Measurements from ENCODE around the gene ADGRB2. TPM values are rescaled to one million over a fixed set of nuclear protein-coding genes. Genes with fewer than 3 reads are reported as not detected.
A peak's percentile ranks its signal among the peaks of the same experiment; 100 is the strongest.

The ADGRB2 gene, protein sequence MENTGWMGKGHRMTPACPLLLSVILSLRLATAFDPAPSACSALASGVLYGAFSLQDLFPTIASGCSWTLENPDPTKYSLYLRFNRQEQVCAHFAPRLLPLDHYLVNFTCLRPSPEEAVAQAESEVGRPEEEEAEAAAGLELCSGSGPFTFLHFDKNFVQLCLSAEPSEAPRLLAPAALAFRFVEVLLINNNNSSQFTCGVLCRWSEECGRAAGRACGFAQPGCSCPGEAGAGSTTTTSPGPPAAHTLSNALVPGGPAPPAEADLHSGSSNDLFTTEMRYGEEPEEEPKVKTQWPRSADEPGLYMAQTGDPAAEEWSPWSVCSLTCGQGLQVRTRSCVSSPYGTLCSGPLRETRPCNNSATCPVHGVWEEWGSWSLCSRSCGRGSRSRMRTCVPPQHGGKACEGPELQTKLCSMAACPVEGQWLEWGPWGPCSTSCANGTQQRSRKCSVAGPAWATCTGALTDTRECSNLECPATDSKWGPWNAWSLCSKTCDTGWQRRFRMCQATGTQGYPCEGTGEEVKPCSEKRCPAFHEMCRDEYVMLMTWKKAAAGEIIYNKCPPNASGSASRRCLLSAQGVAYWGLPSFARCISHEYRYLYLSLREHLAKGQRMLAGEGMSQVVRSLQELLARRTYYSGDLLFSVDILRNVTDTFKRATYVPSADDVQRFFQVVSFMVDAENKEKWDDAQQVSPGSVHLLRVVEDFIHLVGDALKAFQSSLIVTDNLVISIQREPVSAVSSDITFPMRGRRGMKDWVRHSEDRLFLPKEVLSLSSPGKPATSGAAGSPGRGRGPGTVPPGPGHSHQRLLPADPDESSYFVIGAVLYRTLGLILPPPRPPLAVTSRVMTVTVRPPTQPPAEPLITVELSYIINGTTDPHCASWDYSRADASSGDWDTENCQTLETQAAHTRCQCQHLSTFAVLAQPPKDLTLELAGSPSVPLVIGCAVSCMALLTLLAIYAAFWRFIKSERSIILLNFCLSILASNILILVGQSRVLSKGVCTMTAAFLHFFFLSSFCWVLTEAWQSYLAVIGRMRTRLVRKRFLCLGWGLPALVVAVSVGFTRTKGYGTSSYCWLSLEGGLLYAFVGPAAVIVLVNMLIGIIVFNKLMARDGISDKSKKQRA (N-terminal part only)
- 10 to 100 TPM; 13.5 to 18.2 (median 17.8) TPM for polyA plus RNA-seq (ENCODE audit: insufficient read length in 3 of 3)
- long read RNA-seq, donor 1: 0 reads
- long read RNA-seq, donor 2: 0 reads
- long read RNA-seq, donor 3: 0 reads
- long read RNA-seq, donor 4: 0 reads
- long read RNA-seq, donor 5: 0 reads
- long read RNA-seq, donor 6: 0 reads
- long read RNA-seq, donor 7, partial matches to known transcripts: 5 of 5 reads
- long read RNA-seq, donor 7, other reads (novel, unspliced or antisense): 0 of 5 reads
- long read RNA-seq, donor 8: 0 reads
- long read RNA-seq, donor 9: 0 reads
- long read RNA-seq, donor 10: 0 reads
- long read RNA-seq, donor 11: 0 reads
- long read RNA-seq, donor 12: 0 reads
- long read RNA-seq, donor 13: 0 reads
- long read RNA-seq, donor 14: 0 reads
- long read RNA-seq, donor 15, partial matches to known transcripts: 7 of 7 reads
- long read RNA-seq, donor 15, other reads (novel, unspliced or antisense): 0 of 7 reads
- long read RNA-seq, donor 16: 0 reads

DNA sequence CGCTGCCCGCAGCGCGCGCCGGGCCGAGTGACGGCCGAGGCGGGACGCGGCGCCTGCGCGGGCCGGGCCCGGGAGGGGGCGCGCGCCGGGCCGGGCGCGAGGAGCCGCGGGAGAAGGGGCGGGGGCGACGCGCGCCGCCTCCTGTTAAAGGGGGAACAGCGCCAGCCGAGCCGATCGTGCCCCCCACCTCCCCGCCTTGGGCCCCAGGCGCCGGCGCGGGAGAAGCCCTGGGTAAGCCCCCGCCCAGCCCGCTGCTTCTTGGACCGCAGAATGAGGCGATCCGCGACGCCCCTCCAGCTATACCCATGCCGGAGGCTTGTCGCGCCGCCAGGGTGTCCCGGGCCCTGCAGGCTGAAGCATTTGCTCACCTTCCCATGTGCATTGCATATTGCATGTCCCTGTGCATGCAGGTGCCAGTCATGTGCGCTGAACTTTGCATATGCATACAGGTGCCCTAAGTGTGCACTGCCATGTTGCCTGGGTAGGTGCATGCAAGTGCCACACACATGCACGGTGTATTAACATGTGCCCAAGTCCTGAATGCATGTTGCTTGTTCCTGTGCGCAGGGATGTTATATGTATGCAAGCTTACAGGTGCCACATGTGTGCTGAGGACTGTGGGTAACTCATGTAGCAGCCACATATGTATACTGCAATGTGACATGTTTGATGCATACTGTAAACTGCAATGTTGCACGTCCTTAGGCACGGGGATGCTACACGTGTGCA, at the start of gene ADGRB2:
Gene ADGRB2 (minus strand): TSS at position 29 of the 729 bp plus-strand sequence. CDS start 7,119 bp downstream, outside the sequence.
- no peak for DNase-seq

DNA sequence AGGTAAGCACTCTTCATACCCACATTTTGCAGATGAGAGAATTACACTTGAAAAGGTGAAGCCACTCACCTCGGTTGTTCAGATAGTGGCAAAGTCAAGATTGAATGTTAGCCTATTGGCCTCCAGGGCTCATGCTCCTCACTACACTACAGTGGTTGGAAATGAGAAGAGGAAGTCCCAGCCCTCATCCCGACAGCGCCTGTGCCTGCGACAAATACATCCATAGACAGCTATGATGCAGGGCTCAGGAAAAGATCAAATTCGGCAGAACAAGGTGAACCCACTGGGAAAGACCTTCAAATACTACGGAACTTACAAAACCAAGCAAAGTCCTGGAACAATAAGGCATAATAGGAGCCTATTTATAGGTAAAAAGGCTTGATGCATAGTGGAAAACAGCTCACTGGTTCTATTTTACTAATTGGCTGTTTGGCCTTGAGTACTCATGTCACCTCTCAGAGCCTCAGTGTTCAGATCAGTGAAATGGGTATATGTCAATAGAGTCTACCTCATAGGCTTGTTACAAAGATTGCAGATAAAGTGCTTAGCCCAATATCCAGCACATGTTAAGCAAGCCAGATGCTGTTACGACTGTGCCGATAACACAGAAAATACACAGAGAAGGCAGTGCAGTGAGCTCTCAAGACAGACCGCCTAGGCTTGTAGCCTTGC, 48.2 kb upstream of the ADGRB2 start:
- no peak for DNase-seq

DNA sequence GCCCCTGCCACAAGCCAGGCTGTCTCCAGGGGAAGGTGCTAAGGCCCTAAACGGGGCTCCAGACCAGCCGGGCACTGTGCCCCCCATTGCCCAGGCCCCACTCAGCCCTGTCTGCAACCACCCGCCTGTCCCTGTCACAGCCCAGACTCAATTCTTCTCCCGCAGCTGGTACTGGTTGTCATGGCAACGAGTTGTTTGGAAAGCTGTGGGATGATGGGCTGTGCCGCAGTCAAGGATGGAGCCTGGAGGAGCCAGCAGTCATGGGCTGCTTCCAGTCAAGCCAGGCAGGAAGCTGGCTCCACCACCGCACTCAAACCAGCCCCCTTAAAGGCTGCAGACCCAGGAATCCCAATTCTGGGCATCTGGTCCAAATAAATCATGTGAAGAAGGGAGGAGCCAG, 47.5 kb upstream of the ADGRB2 start:
- peak; percentile 74 for DNase-seq

DNA sequence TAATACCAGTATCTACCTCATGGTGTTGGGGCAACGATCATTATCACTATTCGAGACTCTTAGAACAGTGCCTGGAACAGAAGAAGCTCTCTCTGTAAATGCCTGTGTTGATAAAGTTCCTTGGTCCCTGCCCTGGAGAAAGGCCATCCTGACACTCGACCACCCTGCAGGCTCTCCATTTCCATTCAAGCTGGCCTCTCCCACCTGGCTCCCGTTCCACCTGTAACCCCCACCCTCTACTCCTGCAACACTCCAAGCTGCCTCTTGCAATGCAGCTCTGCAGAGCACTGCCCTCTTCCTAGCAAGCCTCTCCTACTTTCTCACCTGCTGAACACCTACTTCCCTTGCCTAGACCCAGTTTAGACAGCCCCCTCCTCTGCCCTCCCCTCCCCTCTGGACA, 45.6 kb upstream of the ADGRB2 start:
- DNase-seq: no peak

DNA sequence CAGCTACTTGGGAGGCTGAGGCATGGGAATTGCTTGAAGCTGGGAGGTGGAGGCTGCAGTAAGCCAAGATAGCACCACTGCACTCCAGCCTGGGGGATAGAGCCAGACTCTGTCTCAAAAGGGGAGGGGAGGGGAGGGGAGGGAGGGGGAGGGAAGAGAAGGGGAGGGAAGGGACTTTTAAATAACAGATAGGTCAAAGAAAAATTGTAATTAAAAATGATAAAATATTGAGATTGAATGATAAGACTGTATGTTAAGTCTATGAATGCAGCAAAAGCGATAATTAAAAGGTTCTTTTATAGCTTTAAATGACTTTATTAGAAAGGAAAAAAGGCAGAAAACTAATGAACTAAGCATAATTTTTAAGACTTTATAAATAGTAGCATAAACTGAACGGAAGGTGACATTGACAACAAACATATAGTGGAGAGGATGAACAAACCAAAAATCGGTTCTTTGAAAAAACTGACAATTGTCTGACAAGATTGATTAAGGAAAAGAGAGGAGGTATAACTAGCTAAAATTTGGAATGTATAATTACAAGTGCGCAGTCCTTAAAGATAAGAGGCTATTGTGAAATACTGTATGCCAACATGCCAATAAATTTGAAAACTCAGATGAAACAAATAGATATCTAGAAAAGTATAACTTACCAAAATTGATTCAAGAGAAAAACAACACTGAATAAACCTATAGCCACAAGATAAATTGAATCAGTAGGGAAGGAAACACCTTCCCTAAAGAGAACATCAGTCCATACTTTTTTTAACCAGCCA, 43.3 kb upstream of the ADGRB2 start:
- no peak for DNase-seq

DNA sequence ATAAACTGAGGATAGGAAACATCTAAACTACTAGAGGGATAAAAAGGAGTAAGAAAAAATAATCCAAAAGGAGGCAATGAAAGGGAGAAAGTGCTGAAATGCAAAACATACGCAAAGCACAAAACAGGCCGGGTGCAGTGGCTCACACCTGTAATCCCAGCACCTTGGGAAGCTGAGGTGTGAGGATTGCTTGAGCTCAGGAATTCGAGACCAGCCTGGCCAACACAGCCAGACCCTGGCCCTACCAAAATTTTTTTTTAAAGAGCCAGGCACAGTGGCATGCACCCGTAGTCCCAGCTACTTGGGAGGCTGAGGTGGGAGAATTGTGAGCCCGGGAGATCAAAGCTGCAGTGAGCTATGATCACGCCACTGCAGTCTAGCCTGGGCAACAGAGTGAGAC, 41.2 kb upstream of the ADGRB2 start:
- DNase-seq: no peak

DNA sequence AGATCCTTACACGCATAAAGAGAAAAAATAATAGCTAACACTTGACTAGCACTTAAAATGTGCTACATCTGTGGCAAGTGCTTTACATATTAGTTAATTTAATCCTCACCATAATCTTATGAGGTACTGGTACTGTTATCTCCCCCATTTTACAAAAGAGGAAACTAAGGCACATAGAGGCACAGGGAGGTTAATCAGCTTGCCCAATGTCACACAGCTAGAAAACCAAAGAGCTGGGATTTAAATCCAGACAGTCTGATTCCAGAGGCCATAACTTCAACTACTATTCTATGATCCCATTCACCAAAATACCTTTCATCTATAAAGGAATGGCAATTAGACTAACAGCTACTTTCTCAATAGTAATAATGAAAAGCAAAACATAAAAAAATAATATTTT, 40.0 kb upstream of the ADGRB2 start:
- DNase-seq: no peak

DNA sequence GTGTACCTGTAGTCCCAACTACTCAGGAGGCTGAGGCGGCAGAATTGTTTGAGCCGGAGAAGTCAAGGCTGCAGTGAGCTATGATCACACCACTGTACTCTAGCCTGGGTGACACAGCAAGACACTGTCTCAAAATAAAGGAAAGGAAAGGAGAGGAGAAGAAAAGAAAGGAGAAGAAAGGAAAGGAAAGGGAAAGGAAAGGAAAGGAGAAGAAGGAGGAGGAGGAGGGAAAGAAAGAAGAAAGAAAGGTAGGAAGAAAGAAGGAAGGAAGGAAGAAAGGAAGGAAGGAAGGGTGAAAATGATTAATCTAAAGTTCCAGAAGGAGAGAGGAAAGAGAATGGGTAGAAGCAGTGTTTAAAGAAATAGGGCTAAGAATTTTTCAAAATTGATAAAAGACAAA, 39.5 kb upstream of the ADGRB2 start:
- DNase-seq: no peak

DNA sequence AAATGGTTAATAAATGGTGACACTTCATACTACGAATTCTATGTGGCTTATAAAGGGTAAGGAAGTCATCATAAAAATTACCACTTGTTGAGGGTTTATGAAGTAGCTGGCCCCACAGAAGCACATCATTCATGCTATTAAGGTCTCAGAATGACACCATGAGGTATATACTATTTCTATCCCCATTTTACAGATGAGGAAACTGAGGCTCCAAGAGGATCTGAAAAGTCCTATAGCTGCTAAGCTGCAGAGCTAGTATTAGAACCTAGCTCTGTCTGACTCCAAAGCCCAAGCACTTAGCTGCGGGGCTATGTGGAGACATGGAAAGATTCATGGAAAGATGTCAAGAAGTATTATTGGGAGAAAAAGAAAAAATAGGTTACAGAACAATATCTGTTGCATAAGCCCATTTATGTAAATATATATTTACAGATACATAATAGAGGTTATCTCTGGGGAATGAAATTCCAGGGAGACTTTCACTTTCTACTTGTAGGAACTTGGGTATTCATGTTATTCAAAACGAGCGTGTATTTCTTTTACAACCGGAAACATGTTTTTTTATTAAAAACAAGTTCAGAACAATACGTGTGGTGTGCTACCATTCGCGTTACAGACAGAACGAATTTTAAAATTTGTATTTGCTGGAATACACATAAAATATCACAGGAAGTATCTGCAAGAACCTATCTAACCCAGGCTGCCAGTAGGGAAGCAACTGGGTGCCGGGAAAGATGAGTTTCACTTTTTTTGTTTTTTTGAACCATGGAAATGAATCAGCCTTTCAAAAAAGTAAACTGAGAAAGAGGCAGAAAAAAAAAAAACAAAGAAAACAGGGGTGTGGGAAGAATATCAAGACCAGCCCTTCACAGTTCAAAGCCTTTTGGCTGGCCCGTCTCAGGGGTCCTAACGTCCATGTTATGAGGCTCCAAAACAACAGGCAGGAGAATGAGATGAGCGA, 38.3 kb upstream of the ADGRB2 start:
- DNase-seq: no peak

DNA sequence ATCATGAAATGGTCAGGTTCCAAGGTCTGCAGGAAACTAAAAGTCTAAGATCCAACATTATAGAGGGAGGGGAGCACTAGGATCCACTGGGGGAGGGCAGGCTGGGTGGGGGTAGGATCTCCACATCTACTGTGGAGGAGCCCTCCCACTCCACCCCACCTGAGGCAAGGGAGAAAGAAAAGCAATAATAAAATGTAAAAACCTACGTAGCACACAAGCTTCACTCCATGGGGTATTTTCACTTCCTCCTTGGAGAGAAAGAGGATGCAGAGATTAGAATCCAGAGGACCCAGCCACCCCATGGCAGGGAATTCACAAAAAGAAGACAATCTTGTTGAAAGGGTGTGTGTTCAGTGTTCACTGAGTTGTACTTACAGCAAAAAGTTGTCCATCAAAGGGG, 37.3 kb upstream of the ADGRB2 start:
- no peak for DNase-seq

DNA sequence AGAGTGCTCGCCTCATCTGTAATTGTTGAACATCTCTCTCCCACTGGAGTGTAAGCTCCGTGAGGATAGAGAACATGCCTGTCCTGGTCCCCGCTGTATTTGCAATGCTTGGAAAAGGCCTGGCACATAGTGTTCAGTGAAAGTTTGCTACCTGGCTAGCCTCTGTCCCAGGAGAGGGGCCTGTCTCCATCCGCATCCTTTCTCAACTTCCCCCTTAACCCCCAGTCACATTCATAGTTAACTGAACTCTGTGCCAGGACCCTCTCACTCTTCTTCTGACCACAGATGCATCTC, 36.5 kb upstream of the ADGRB2 start:
- no peak for DNase-seq

DNA sequence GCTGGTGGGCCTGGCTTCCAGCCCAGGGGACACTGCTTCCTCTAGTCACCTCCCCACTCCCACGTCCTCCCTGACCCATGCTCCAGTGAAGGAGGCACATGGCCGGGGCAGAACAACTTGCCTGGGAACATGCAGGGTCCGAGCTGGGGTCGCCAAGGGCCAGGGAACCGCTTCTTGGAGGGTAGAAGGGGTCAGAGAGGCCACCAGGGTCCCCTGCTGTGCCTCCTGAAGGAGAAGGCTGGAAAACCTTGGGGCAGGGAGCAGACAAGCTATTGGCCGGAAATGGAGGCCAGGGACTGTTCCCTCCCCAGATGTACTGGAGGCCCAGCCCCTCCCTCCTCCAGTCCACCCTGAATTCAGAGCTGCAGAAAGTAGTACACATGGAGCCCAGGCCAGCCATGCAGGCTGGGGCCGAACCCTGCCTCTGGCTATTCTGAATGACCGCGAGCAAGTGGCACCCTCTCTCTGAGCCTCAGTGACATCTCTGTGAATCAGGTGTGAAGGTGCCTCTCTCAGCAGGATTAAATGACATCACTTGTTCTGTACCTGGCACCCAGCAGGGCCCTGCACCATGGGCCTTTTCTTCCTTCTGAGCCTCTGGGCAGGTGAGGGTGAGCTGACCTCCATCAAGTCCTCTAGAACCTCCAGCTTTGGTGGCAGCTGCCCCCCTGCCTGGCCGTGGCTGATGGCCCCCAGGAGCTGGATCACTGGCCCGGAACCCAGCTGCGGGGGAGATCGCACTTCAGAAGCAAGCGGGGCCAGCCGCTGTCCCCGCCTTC, 35.9 kb upstream of the ADGRB2 start:
- DNase-seq: no peak

DNA sequence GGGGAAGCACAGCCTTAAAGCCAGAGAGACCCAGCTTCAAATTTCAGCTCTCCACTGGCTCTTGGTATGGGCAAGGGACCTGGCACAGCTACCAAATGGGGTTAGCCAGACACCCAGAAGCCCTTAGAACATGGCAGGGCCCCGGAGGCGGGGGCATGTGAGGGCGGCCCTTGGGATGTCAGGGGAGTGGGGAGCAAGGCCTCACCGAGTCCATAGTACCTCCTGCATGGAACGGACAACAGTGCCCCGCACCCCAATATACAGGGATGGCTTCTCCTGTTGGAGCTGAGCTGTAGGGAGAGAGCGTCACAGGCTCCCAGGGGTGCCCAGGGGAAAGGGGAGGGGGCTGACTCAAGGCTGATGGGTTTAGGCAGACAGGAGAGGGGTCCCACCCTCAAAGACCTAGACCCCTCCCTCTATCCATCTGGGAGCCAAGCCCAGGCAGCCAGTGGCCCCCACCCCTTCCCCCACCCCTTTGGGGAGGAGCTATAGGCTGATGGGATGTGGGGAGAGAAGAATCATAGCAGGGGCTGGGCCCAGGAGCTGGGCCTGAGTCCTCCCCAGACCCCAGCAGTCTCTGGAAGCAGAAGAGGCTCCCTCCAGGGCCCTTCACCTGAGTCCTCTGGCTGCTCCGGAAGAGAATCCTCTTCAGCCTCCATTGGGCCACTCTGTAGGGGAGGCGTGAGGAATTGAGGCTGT, 35.2 kb upstream of the ADGRB2 start:
- DNase-seq: no peak

DNA sequence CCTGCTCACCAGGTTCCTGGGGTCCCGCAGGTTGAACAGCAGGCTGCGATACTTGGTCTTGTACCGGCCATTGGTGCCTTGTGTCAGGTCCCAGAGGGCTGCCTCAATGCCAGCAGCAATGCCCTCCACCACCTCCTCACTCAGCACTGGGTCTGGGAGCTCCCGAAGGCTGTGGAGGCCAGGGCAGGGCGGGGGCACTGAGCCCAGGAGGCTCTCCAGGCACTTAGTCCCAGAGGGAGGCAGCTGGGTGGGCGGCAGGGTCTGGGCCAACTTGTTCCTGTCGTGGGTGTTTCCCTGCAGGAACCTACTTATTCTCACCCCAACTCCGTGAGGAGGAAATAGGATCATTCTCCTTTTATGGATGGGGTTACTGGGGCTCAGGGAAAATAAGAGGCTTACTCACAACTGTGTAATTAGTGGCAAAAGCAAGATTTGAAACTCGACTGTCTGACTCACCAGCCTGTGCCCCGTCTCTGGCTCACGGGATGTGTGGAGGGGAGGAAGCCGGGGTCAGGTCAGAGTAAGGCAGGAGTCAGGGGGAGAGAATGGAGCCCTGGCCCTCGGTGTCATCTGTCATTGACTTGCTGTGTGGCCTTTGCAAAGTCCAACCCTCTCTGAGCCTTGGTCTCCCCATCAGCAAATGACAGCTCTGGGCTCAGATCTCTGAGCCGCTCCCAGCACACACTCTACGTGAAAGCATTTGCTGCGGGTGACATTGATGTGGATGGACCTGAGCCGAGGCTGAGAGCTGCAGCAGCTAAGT, 34.5 kb upstream of the ADGRB2 start:
- DNase-seq: no peak

DNA sequence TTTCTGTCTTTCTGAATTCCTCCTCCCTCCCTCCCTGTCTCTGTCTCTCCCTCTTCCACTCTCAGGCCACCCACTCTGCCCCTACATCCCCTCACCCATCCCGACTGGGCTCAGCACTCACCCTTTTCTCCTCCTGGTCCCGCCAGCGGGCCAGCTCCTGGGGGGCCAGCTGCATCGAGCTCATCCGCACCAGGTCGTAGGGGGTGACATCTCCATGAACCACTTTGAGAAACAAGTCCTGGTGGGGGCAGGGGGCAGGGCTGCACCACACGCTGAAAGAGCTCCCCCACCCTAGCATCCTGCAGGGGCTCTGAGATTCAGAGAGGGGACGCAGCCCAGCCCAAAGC, 33.9 kb upstream of the ADGRB2 start:
- no peak for DNase-seq

DNA sequence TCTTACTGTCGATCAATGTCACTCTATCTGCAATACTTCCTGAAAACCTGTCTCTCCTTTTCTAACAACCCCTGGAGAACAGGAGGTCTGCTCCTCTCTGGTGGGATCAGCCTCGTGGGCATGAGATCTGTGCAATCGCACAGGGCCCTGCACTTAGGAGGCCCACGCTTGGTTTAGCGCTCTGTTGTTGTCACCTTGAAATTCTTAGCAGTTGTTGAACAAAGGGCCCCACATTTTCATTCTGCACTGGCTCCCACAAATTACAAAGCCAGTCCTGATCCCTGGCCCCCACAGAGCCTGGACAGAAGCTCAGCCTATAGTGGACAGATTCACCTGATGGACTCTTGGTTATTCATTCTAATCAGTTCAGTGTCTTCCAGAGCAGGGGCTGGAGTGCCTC, 33.1 kb upstream of the ADGRB2 start:
- no peak for DNase-seq
